OCI-LY1 (cell line): ENCODE data around the gene ATF6.

Experiments used
- H2AFZ ChIP-seq: fragments of 200-600 bp; sonication (generic), shearing (Covaris generic); 2 replicates; pipeline ENCODE4 v1.6.0; 2014; ENCODE audit warnings: antibody characterized with exemption, mild to moderate bottlenecking, low read length
- H3F3A ChIP-seq: fragments of 200-600 bp; sonication (generic), shearing (Covaris generic); 2 replicates; pipeline ENCODE4 v1.6.0; 2014; ENCODE audit warnings: mild to moderate bottlenecking, antibody characterized with exemption, low read length, moderate library complexity; ENCODE audit not compliant: insufficient read depth
- H3K27ac ChIP-seq: fragments of 200-600 bp; sonication (generic); 2 replicates; pipeline ENCODE4 v1.5.1; 2014; ENCODE audit warnings: low read length, mixed run types, mild to moderate bottlenecking, low read depth; ENCODE audit not compliant: poor library complexity, severe bottlenecking
- H3K27me3 ChIP-seq: fragments of 200-600 bp; sonication (generic); 2 replicates; pipeline ENCODE4 v1.6.0; 2014; ENCODE audit warnings: antibody characterized with exemption, mild to moderate bottlenecking, low read length, moderate library complexity; ENCODE audit not compliant: insufficient read depth
- H3K36me3 ChIP-seq: fragments of 200-600 bp; sonication (generic); 2 replicates; pipeline ENCODE4 v1.6.1; 2014; ENCODE audit warnings: mild to moderate bottlenecking, antibody characterized with exemption, low read length, moderate library complexity, mixed read lengths; ENCODE audit not compliant: insufficient read depth
- H3K4me1 ChIP-seq: fragments of 200-600 bp; sonication (generic); 2 replicates; pipeline ENCODE4 v1.5.1; 2014; ENCODE audit warnings: mild to moderate bottlenecking, low read length, moderate library complexity; ENCODE audit not compliant: insufficient read depth, severe bottlenecking
- H3K4me2 ChIP-seq: fragments of 200-600 bp; sonication (generic), shearing (Covaris generic); 2 replicates; pipeline ENCODE4 v1.6.1; 2014; ENCODE audit warnings: low read length
- H3K4me3 ChIP-seq: fragments of 200-600 bp; sonication (generic); 2 replicates; pipeline ENCODE4 v1.5.1; 2014; ENCODE audit warnings: low read length, low read depth, mild to moderate bottlenecking, mixed read lengths; ENCODE audit not compliant: poor library complexity, severe bottlenecking
- H3K79me2 ChIP-seq: fragments of 200-600 bp; shearing (Covaris generic); 2 replicates; pipeline ENCODE4 v1.6.1; 2016; ENCODE audit warnings: mixed run types, low read length, mixed read lengths; ENCODE audit not compliant: insufficient read depth
- H3K9ac ChIP-seq: fragments of 200-600 bp; sonication (generic), shearing (Covaris generic); 2 replicates; pipeline ENCODE4 v1.6.1; 2014; ENCODE audit warnings: mild to moderate bottlenecking, low read length, mixed read lengths
- H3K9me2 ChIP-seq: fragments of 200-600 bp; sonication (generic), shearing (Covaris generic); 2 replicates; pipeline ENCODE4 v1.6.1; 2014; ENCODE audit warnings: low read depth, mild to moderate bottlenecking, low read length, mixed read lengths
- H3K9me3 ChIP-seq: fragments of 200-600 bp; shearing (Covaris generic); 2 replicates; pipeline ENCODE4 v1.6.1; 2014; ENCODE audit warnings: low read length, mixed read lengths
- H4K20me1 ChIP-seq: fragments of 200-600 bp; sonication (generic), shearing (Covaris generic); 2 replicates; pipeline ENCODE4 v1.6.0; 2016; ENCODE audit warnings: mild to moderate bottlenecking, low read length; ENCODE audit not compliant: insufficient read depth
- CTCF ChIP-seq: fragments of 200-600 bp; sonication (generic), shearing (Covaris generic); IDR thresholded peaks from 2 replicates; pipeline ENCODE4 v1.5.1; 2017; ENCODE audit warnings: mild to moderate bottlenecking, antibody characterized with exemption, low read length, moderate library complexity, mixed read lengths
- EZH2 ChIP-seq: fragments of 200-600 bp; sonication (generic), shearing (Covaris generic); IDR thresholded peaks from 2 replicates; pipeline ENCODE4 v1.8.0; 2017; ENCODE audit warnings: borderline replicate concordance, mixed run types, mild to moderate bottlenecking, antibody characterized with exemption, low read length, moderate library complexity, mixed read lengths

The ATF6 gene

GRCh38 chr1:161929137-161929536 lies 163.0 kb downstream of the ATF6 start:
- Histone ChIP-seq H4K20me1 (no peaks in the 10 kb centered on the region), H3K79me2 (no peaks in the 10 kb centered on the region), H3K9me3 (no peaks in the 10 kb centered on the region), H3K4me3 (no peak overlapping the region), H3K9ac (no peak overlapping the region), H3K27ac (no peak overlapping the region), H3K27me3 (no peaks in the 10 kb centered on the region), H3K36me3 (no peaks in the 10 kb centered on the region), H3K9me2 (no peaks in the 10 kb centered on the region), H3K4me2 (no peak overlapping the region), H3F3A (no peaks in the 10 kb centered on the region), H3K4me1 (no peaks in the 10 kb centered on the region), H2AFZ (no peak overlapping the region)
- no peak for TF ChIP-seq CTCF
- TF ChIP-seq EZH2: no peak

GRCh38 chr1:161930064-161930463 lies 163.9 kb downstream of the ATF6 start:
- Histone ChIP-seq H3F3A (no peaks in the 10 kb centered on the region), H3K4me1 (no peaks in the 10 kb centered on the region), H2AFZ (no peak overlapping the region), H4K20me1 (no peaks in the 10 kb centered on the region), H3K27ac (no peak overlapping the region), H3K9me2 (no peaks in the 10 kb centered on the region), H3K9me3 (no peaks in the 10 kb centered on the region), H3K4me3 (no peak overlapping the region), H3K4me2 (no peak overlapping the region), H3K9ac (no peak overlapping the region), H3K79me2 (no peaks in the 10 kb centered on the region), H3K27me3 (no peaks in the 10 kb centered on the region), H3K36me3 (no peaks in the 10 kb centered on the region)
- no peak for TF ChIP-seq CTCF

GRCh38 chr1:161932668-161933067 lies 166.5 kb downstream of the ATF6 start:
- H3K79me2 ChIP-seq: no peaks in the 10 kb centered on the region
- H3K4me1 ChIP-seq: no peaks in the 10 kb centered on the region
- H3K9ac ChIP-seq: no peak overlapping the region
- no peak for TF ChIP-seq CTCF
- TF ChIP-seq EZH2: no peak
- no peaks in the 10 kb centered on the region for H3K27me3 ChIP-seq
- H3K27ac ChIP-seq: no peak overlapping the region
- no peaks in the 10 kb centered on the region for H3F3A ChIP-seq
- no peak overlapping the region for H2AFZ ChIP-seq
- no peaks in the 10 kb centered on the region for H4K20me1 ChIP-seq
- no peak overlapping the region for H3K4me3 ChIP-seq
- no peaks in the 10 kb centered on the region for H3K9me3 ChIP-seq
- no peak overlapping the region for H3K4me2 ChIP-seq
- H3K9me2 ChIP-seq: no peaks in the 10 kb centered on the region
- no peaks in the 10 kb centered on the region for H3K36me3 ChIP-seq
